Activated CD4-positive, alpha-beta T cell treated with anti-CD3 and anti-CD28 coated beads, Interleukin-2, amount 50 U/mL, for 48 hours (primary cell): ENCODE results near the gene GLI3.

ENCODE experiments used
- DNase-seq, 2 experiments: peaks; one replicate each; pipeline ENCODE4 v3.0.0-alpha.2; 2020

Gene GLI3

GRCh38 chr7:41956705-41957104, 280.3 kb downstream of the GLI3 start:
- DNase-seq = no peak

- no peak for DNase-seq
Measured at GRCh38 chr7:41955893-41956675, 280.9 kb downstream of the GLI3 start.

- no peak for DNase-seq
Measured at GRCh38 chr7:41955451-41955850, 281.6 kb downstream of the GLI3 start.

GRCh38 chr7:41954976-41955375, 282.0 kb downstream of the GLI3 start:
- DNase-seq = no peak

GRCh38 chr7:41948503-41948902, 288.5 kb downstream of the GLI3 start:
- DNase-seq = no peak

GRCh38 chr7:41943094-41943577, 293.9 kb downstream of the GLI3 start:
- peak; percentile 78 to 83 for DNase-seq

- no peak for DNase-seq
Measured at GRCh38 chr7:41942468-41943093, 294.4 kb downstream of the GLI3 start.

GRCh38 chr7:41940760-41941343, 296.2 kb downstream of the GLI3 start:
- DNase-seq = peak; percentile 45 to 58

GRCh38 chr7:41938371-41938770, 298.6 kb downstream of the GLI3 start:
- no peak for DNase-seq

- DNase-seq = no peak
Measured at GRCh38 chr7:41933427-41933826, 303.6 kb downstream of the GLI3 start.

- DNase-seq = no peak
Measured at GRCh38 chr7:41931263-41931646, 305.8 kb downstream of the GLI3 start.

GRCh38 chr7:41930538-41931262, 306.3 kb downstream of the GLI3 start:
- DNase-seq = no peak

- DNase-seq = no peak
Measured at GRCh38 chr7:41928781-41929180, 308.2 kb downstream of the GLI3 start.

GRCh38 chr7:41928166-41928565, 308.8 kb downstream of the GLI3 start:
- no peak for DNase-seq

GRCh38 chr7:41927380-41927779, 309.6 kb downstream of the GLI3 start:
- no peak for DNase-seq

GRCh38 chr7:41925946-41926345, 311.1 kb downstream of the GLI3 start:
- DNase-seq = no peak

- no peak for DNase-seq
Measured at GRCh38 chr7:41924796-41925195, 312.2 kb downstream of the GLI3 start.

GRCh38 chr7:41922373-41922772, 314.6 kb downstream of the GLI3 start:
- DNase-seq = no peak

GRCh38 chr7:41921453-41921981, 315.5 kb downstream of the GLI3 start:
- no peak for DNase-seq

- DNase-seq = no peak
Measured at GRCh38 chr7:41918597-41918996, 318.4 kb downstream of the GLI3 start.

- DNase-seq = no peak
Measured at GRCh38 chr7:41916450-41916927, 320.5 kb downstream of the GLI3 start.

GRCh38 chr7:41915871-41916270, 321.1 kb downstream of the GLI3 start:
- DNase-seq = no peak
